ENCODE data around the gene ADGRL1.

ADGRL1 gene

DNA sequence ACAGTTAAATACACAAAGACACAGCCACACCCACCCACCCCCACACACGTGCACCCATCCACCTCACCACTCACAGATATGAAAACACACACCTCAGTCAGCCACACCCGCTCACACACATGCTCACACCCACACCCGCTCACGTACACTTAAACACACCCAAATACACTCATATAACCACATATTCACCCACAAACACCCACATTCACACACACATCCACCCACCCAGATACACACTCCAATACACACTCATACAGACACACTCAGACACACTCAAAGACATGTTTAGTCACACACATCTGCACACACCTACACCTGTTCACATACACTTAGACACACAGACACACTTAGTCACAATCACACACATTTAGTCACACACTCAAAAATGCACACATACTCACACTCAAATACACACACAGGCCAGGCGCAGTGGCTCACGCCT is 30.6 kb downstream of the ADGRL1 start:
- Histone ChIP-seq H3K27me3 (ENCODE audit: control insufficient read depth, insufficient read depth, low read length) (no peaks in the 10 kb centered on the region), H2AFZ (no peak overlapping the region), H3K9me3 (ENCODE audit: control insufficient read depth, low read length) (no peaks in the 10 kb centered on the region), H3K4me2 (ENCODE audit: low read length) (no peak overlapping the region), H3K4me1 (no peaks in the 10 kb centered on the region), H3K9ac (no peak overlapping the region), H3K4me3 (ENCODE audit: low read depth, low read length) (no peak overlapping the region), H3K27ac (no peak overlapping the region), H3K79me2 (peaks cover 4% of the 10 kb centered on the region), H3K36me3 (ENCODE audit: control insufficient read depth, insufficient read depth, low read length) (no peaks in the 10 kb centered on the region)
- TF ChIP-seq CTCF (IDR thresholded peaks at IDR 0.05), result no peak

GRCh38 chr19:14174883-14175282 is 31.1 kb downstream of the ADGRL1 start:
- Histone ChIP-seq H3K27me3 (ENCODE audit: control insufficient read depth, insufficient read depth, low read length) (no peaks in the 10 kb centered on the region), H3K79me2 (peaks cover 4% of the 10 kb centered on the region), H3K27ac (no peak overlapping the region), H3K36me3 (ENCODE audit: control insufficient read depth, insufficient read depth, low read length) (no peaks in the 10 kb centered on the region), H2AFZ (no peak overlapping the region), H3K4me2 (ENCODE audit: low read length) (no peak overlapping the region), H3K4me3 (ENCODE audit: low read depth, low read length) (no peak overlapping the region), H3K9me3 (ENCODE audit: control insufficient read depth, low read length) (no peaks in the 10 kb centered on the region), H3K9ac (no peak overlapping the region), H3K4me1 (no peaks in the 10 kb centered on the region)
- no peak for TF ChIP-seq CTCF (IDR thresholded peaks at IDR 0.05)

DNA sequence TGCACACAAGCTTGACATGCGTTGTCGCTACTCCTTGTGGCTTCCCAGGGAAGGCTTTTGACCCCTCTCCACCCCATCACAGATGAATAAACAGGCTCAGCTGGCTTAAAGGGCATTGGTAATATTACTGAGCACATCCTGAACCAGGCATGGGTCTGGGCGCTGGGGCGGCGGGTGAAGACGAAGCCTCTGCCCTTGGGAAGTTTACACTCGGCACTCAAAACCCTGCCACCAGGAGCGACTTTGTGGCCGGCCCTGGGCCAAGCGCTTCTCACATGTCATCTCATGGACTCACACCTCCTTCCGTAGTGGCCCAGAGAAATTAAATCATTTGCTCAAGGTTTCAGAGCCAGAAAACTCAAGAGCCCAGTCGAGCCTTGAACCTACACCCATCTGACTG is 37.0 kb downstream of the ADGRL1 start:
- no peak overlapping the region for H3K27ac ChIP-seq
- H3K27me3 ChIP-seq (ENCODE audit: control insufficient read depth, insufficient read depth, low read length), result no peaks in the 10 kb centered on the region
- H3K4me2 ChIP-seq (ENCODE audit: low read length), result no peak overlapping the region
- no peak overlapping the region for H3K9ac ChIP-seq
- H2AFZ ChIP-seq, result no peak overlapping the region
- H3K4me1 ChIP-seq, result no peaks in the 10 kb centered on the region
- peaks cover 4% of the 10 kb centered on the region for H3K79me2 ChIP-seq
- TF ChIP-seq CTCF (IDR thresholded peaks at IDR 0.05), result no peak
- H3K36me3 ChIP-seq (ENCODE audit: control insufficient read depth, insufficient read depth, low read length), result no peaks in the 10 kb centered on the region
- H3K4me3 ChIP-seq (ENCODE audit: low read depth, low read length), result no peak overlapping the region
- no peaks in the 10 kb centered on the region for H3K9me3 ChIP-seq (ENCODE audit: control insufficient read depth, low read length)

GRCh38 chr19:14168259-14168972 is 37.6 kb downstream of the ADGRL1 start:
- Histone ChIP-seq H2AFZ (no peak overlapping the region), H3K4me1 (no peaks in the 10 kb centered on the region), H3K79me2 (peaks cover 4% of the 10 kb centered on the region), H3K27ac (no peak overlapping the region), H3K4me2 (ENCODE audit: low read length) (no peak overlapping the region), H3K27me3 (ENCODE audit: control insufficient read depth, insufficient read depth, low read length) (no peaks in the 10 kb centered on the region), H3K4me3 (ENCODE audit: low read depth, low read length) (no peak overlapping the region), H3K9me3 (ENCODE audit: control insufficient read depth, low read length) (no peaks in the 10 kb centered on the region), H3K9ac (no peak overlapping the region), H3K36me3 (ENCODE audit: control insufficient read depth, insufficient read depth, low read length) (no peaks in the 10 kb centered on the region)
- no peak for TF ChIP-seq CTCF (IDR thresholded peaks at IDR 0.05)

GRCh38 chr19:14167576-14168138 is 38.3 kb downstream of the ADGRL1 start:
- Histone ChIP-seq H3K4me2 (ENCODE audit: low read length) (no peak overlapping the region), H3K4me3 (ENCODE audit: low read depth, low read length) (no peak overlapping the region), H3K9ac (no peak overlapping the region), H2AFZ (no peak overlapping the region), H3K79me2 (peaks cover 4% of the 10 kb centered on the region), H3K36me3 (ENCODE audit: control insufficient read depth, insufficient read depth, low read length) (no peaks in the 10 kb centered on the region), H3K9me3 (ENCODE audit: control insufficient read depth, low read length) (no peaks in the 10 kb centered on the region), H3K27me3 (ENCODE audit: control insufficient read depth, insufficient read depth, low read length) (no peaks in the 10 kb centered on the region), H3K27ac (no peak overlapping the region), H3K4me1 (no peaks in the 10 kb centered on the region)
- TF ChIP-seq CTCF (IDR thresholded peaks at IDR 0.05), result no peak

All from parathyroid adenoma (tissue), 2 donors.